Measurements from ENCODE around the gene PPP6R1.

PPP6R1 gene

GRCh38 chr19:55198651-55199050 is 60.2 kb downstream of the PPP6R1 start:
- peaks cover 0 to 46% of the 10 kb centered on the region in 2 donors for H3K27me3 ChIP-seq
- H3K9me3 ChIP-seq = no peaks in the 10 kb centered on the region
- no peaks in the 10 kb centered on the region for H3K36me3 ChIP-seq

GRCh38 chr19:55197528-55197927 is 61.3 kb downstream of the PPP6R1 start:
- intact Hi-C loops (cut with DNase I; ENCODE audit: low total_unique reads) = no loop called here
- Histone ChIP-seq H3K4me1 (no peaks in the 10 kb centered on the region), H3K27ac (no peak overlapping the region), H3K4me3 (no peak overlapping the region), H3K9me3 (no peaks in the 10 kb centered on the region), H3K36me3 (no peaks in the 10 kb centered on the region), H3K27me3 (peaks cover 0 to 46% of the 10 kb centered on the region in 2 donors)
- no peak for DNase-seq
- TF ChIP-seq CTCF (IDR thresholded peaks at IDR 0.05) = no peak

More at GRCh38 chr19:55198651-55199050, 60.2 kb downstream of the PPP6R1 start:
- intact Hi-C loops (cut with DNase I; ENCODE audit: low total_unique reads) = no loop called here
- no peaks in the 10 kb centered on the region for H3K4me1 ChIP-seq
- DNase-seq = no peak
- no peak overlapping the region for H3K4me3 ChIP-seq
- TF ChIP-seq CTCF (IDR thresholded peaks at IDR 0.05) = no peak
- H3K27ac ChIP-seq = no peak overlapping the region

- Histone ChIP-seq H3K4me1 (no peaks in the 10 kb centered on the region), H3K4me3 (no peak overlapping the region), H3K36me3 (no peaks in the 10 kb centered on the region), H3K27me3 (peaks cover 0 to 42% of the 10 kb centered on the region in 2 donors), H3K9me3 (no peaks in the 10 kb centered on the region), H3K27ac (no peak overlapping the region)
- no peak for DNase-seq
- no peak for TF ChIP-seq CTCF (IDR thresholded peaks at IDR 0.05)
- intact Hi-C loops (cut with DNase I; ENCODE audit: low total_unique reads) = no loop called here
Observed at GRCh38 chr19:55196803-55197202, 62.0 kb downstream of the PPP6R1 start.

GRCh38 chr19:55193481-55193880 is 65.3 kb downstream of the PPP6R1 start:
- TF ChIP-seq CTCF (IDR thresholded peaks at IDR 0.05) = no peak
- no peak for DNase-seq
- Histone ChIP-seq H3K4me3 (no peak overlapping the region), H3K9me3 (no peaks in the 10 kb centered on the region), H3K27me3 (peaks cover 0 to 17% of the 10 kb centered on the region in 2 donors), H3K4me1 (no peaks in the 10 kb centered on the region), H3K27ac (no peak overlapping the region), H3K36me3 (no peaks in the 10 kb centered on the region)
- intact Hi-C loops (cut with DNase I; ENCODE audit: low total_unique reads) = no loop called here

GRCh38 chr19:55189403-55189835 is 69.4 kb downstream of the PPP6R1 start:
- TF ChIP-seq CTCF (IDR thresholded peaks at IDR 0.05) = no peak
- Histone ChIP-seq H3K36me3 (no peaks in the 10 kb centered on the region), H3K4me3 (no peak overlapping the region), H3K27ac (no peak overlapping the region), H3K9me3 (no peaks in the 10 kb centered on the region), H3K4me1 (no peaks in the 10 kb centered on the region), H3K27me3 (peaks cover 0 to 18% of the 10 kb centered on the region in 2 donors)
- intact Hi-C loops (cut with DNase I; ENCODE audit: low total_unique reads) = no loop called here
- peak in 1 of 2 donors; percentile 25 for DNase-seq

GRCh38 chr19:55188625-55189024 is 70.2 kb downstream of the PPP6R1 start:
- Histone ChIP-seq H3K9me3 (no peaks in the 10 kb centered on the region), H3K4me3 (no peak overlapping the region), H3K27ac (no peak overlapping the region), H3K27me3 (peaks cover 0 to 20% of the 10 kb centered on the region in 2 donors), H3K4me1 (no peaks in the 10 kb centered on the region), H3K36me3 (no peaks in the 10 kb centered on the region)
- DNase-seq = no peak
- intact Hi-C loops (cut with DNase I; ENCODE audit: low total_unique reads) = no loop called here
- TF ChIP-seq CTCF (IDR thresholded peaks at IDR 0.05) = no peak

Data from tibial artery (tissue), 4 donors.